ENCODE measurements around the gene GPRIN3.
"Not testable (repeated sequence)": the region's sequence is repeated elsewhere in the genome, so short reads cannot be mapped to it uniquely, and the experiment has no call there.

GPRIN3 gene

GRCh38 chr4:89212666-89213381 is 94.8 kb downstream of the GPRIN3 start:
- DNase-seq: no peak

DNA sequence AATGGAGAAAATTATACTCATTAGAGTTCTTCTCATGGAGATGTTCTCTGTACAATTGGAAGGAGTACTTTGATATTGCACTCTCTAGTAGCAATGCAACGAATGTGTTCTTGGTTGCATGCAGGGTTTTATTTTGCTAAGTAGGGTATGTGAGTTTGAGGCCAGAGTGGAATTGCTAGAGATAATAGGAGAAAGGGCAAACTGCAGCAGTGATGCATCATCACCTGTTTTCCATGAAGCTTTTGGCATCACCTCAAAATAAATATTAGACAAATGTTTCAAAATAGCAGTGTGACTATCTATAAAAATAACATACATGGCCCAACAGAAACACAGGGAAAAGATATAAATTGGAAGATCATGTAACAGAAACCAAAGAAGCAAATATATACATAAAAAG is 103.0 kb downstream of the GPRIN3 start:
- no peak for DNase-seq

DNA sequence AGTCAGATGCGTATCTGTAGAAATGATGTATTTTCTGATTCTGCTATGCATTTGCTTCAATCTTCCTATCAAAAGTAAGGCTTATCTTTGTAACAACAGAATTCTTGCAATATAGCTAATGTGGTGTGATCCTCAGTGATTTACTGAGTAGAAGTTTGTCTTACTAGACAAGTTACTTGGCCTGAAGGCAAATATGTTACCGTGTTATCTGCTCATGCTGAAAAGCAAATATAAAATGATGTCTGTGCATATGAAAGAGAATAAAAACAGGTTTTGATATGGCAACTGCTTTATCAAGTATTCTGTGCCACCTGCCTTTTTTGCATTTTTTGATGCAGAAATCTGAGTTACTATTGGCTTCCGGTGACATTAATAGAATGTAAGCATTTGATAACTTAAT is 103.7 kb downstream of the GPRIN3 start:
- DNase-seq: no peak

- not testable (repeated sequence) for DNase-seq
These were observed 108.2 kb downstream of the GPRIN3 start for GRCh38 chr4:89199394-89199793.

- DNase-seq: no peak
These were observed 109.7 kb downstream of the GPRIN3 start for GRCh38 chr4:89197920-89198319.

GRCh38 chr4:89196745-89197144 is 110.9 kb downstream of the GPRIN3 start:
- DNase-seq: no peak

DNA sequence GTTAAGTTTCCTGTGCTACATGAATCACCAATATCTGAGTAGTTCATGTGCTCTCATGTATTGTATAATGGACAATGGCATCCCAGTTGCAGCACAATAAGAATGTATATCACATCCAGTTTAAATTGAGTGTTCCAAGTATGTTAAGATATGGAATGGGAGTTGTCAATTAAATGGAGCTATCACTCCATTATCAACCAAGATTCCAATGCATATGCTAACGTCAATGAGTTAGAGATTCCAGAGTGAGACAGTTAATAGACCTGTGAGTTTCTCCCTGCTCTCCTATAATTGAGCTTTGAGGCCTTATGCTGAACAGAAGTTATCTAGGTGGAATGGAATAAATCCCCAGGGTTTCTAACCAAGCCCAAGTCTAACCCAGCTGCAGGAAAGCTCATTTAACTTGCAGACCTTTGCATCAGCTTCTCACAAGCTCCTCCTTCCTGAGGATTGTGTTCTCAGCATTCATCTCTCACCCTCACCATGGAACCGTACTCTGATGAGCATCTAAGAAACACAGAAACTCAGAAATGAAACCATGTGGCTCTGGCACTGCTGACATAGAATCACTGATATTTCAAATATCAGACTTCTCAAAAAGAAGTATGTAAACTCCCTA is 111.4 kb downstream of the GPRIN3 start:
- DNase-seq: no peak

DNA sequence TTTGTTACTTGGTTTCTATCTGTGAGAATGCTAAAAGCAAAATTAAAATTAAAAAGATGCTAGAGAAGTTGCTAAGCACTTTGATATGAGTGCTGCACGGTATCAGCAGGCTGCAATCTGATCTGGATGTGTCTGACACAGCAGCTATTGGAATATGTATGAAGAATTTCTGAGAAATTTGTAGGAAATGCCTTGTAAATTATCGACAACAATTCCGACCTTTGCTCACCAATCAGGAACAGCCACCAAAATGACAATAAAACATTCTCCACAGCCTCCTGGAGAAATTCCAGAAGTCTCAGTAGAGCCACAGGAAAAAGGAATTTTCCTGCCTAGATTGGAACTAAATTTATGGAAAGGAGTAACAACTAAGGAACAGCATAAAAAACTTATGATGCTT is 113.8 kb downstream of the GPRIN3 start:
- DNase-seq: no peak

All from activated gamma-delta T cell treated with Interleukin-2 at 50 U/mL for 16 hours (primary cell).